Astrocyte (in vitro differentiated cells and primary cell): Measurements from ENCODE around the gene IL34.

Experiments used
- EZH2 ChIP-seq: IDR thresholded peaks from 2 replicates; pipeline ENCODE4 v1.6.1; 2012; ENCODE audit warnings: mild to moderate bottlenecking, low read length, inconsistent platforms; ENCODE audit not compliant: insufficient read depth
- TF ChIP-seq, protein P1 (sequence below): IDR thresholded peaks from 2 replicates; pipeline ENCODE4 v1.5.1; 2011; ENCODE audit warnings: low read depth, mild to moderate bottlenecking, inconsistent platforms, low read length, moderate library complexity; ENCODE audit not compliant: insufficient read depth

GRCh38 chr16:70705056-70705455, 58.7 kb downstream of the IL34 start:
- TF ChIP-seq, protein P1, sequence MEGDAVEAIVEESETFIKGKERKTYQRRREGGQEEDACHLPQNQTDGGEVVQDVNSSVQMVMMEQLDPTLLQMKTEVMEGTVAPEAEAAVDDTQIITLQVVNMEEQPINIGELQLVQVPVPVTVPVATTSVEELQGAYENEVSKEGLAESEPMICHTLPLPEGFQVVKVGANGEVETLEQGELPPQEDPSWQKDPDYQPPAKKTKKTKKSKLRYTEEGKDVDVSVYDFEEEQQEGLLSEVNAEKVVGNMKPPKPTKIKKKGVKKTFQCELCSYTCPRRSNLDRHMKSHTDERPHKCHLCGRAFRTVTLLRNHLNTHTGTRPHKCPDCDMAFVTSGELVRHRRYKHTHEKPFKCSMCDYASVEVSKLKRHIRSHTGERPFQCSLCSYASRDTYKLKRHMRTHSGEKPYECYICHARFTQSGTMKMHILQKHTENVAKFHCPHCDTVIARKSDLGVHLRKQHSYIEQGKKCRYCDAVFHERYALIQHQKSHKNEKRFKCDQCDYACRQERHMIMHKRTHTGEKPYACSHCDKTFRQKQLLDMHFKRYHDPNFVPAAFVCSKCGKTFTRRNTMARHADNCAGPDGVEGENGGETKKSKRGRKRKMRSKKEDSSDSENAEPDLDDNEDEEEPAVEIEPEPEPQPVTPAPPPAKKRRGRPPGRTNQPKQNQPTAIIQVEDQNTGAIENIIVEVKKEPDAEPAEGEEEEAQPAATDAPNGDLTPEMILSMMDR = no peak
- TF ChIP-seq EZH2 = no peak
